ENCODE data around the gene RECK. TPM values are rescaled to one million over a fixed set of nuclear protein-coding genes. Genes with fewer than 3 reads are reported as not detected.

Gene RECK
- total and polyA plus RNA-seq, 3 donors from 2014 or later, result 10.1 to 17.6 (median 15.4) TPM

DNA sequence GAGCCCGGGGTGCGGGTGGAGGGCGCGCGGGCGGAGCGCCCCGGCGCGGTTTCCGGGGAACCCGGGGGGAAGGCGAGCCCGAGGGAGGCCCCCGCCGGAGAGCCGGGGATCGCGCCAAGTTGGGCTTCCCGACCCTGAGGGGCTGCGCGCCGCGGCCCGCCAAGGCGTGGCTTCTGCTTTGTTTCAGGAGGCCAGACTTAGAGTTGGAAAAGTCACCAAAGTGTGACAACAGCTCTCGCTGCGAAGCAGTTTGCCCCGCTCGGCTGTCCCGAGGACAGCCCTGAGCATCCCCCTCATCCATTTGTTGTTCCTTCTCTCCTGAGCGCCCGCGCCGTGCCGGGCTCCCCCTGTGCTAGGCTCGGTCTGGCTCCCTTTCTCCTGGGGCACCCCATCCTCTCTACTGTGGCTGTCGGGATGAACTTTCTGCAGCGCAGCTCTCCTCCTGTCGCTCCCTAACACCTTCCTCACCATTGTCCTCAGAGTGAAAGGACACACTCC is 100.2 kb downstream of the RECK start:
- no peaks in the 10 kb centered on the region for H3K27me3 ChIP-seq
- no peaks in the 10 kb centered on the region for H3K36me3 ChIP-seq (ENCODE audit: low read depth, missing control alignments)
- peak overlapping the region; percentile 73 to 84 for H3K4me3 ChIP-seq
- DNase-seq, result no peak
- peak overlapping the region; percentile 8 to 69 for H3K27ac ChIP-seq
- H3K9me3 ChIP-seq, result no peaks in the 10 kb centered on the region
- H3K4me1 ChIP-seq, result peaks cover 14% of the 10 kb centered on the region
- intact Hi-C loops (cut with DNase I; ENCODE audit: low total_unique reads), result no loop called here
- WGBS, 2 donors, result 0% methylated on average over 17 to 19 of the region's 40 CpGs
- TF ChIP-seq, protein P1, sequence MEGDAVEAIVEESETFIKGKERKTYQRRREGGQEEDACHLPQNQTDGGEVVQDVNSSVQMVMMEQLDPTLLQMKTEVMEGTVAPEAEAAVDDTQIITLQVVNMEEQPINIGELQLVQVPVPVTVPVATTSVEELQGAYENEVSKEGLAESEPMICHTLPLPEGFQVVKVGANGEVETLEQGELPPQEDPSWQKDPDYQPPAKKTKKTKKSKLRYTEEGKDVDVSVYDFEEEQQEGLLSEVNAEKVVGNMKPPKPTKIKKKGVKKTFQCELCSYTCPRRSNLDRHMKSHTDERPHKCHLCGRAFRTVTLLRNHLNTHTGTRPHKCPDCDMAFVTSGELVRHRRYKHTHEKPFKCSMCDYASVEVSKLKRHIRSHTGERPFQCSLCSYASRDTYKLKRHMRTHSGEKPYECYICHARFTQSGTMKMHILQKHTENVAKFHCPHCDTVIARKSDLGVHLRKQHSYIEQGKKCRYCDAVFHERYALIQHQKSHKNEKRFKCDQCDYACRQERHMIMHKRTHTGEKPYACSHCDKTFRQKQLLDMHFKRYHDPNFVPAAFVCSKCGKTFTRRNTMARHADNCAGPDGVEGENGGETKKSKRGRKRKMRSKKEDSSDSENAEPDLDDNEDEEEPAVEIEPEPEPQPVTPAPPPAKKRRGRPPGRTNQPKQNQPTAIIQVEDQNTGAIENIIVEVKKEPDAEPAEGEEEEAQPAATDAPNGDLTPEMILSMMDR (IDR thresholded peaks at IDR 0.05), result no peak
- TF ChIP-seq POLR2A (IDR thresholded peaks at IDR 0.05), result no peak

DNA sequence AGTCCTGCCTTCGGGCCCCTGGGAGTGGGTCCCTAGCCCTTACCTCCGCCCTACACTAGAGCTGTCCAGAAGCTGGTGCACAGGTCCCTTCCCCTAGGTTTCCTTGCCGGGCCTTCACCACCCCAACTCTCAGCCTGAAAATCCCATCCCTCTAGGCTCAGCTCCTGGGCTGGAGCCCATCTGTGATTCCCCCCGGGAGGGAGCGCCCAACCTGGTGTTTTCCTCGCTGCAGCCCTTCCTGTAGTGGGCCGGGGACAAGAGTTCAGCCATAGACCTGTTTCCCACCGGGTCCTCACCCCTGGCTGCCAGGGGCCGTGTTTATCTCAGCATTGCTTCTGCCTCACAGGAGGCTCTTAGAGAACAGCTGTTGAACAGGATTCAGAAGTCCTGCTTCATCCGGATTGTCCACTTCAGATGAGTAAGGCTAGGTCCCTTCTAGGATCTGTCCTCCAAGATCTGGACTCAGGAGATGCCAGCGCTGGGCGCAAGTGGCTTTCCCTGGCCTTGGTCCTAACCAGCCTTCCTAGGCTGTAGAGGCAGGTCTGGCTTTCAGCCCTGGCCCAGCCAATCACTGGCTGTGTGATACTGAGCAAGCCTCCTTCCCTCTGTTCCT is 100.8 kb downstream of the RECK start:
- H3K27me3 ChIP-seq, result no peaks in the 10 kb centered on the region
- peaks cover 17% of the 10 kb centered on the region for H3K4me1 ChIP-seq
- WGBS, 2 donors, result 17 to 23% methylated on average over 12 of the region's 12 CpGs
- peak overlapping the region in 1 of 2 donors; percentile 8 for H3K27ac ChIP-seq
- H3K9me3 ChIP-seq, result no peaks in the 10 kb centered on the region
- peak overlapping the region; percentile 73 to 84 for H3K4me3 ChIP-seq
- TF ChIP-seq POLR2A (IDR thresholded peaks at IDR 0.05), result no peak
- no peak for DNase-seq
- intact Hi-C loops (cut with DNase I; ENCODE audit: low total_unique reads), result no loop called here
- H3K36me3 ChIP-seq (ENCODE audit: low read depth, missing control alignments), result no peaks in the 10 kb centered on the region

DNA sequence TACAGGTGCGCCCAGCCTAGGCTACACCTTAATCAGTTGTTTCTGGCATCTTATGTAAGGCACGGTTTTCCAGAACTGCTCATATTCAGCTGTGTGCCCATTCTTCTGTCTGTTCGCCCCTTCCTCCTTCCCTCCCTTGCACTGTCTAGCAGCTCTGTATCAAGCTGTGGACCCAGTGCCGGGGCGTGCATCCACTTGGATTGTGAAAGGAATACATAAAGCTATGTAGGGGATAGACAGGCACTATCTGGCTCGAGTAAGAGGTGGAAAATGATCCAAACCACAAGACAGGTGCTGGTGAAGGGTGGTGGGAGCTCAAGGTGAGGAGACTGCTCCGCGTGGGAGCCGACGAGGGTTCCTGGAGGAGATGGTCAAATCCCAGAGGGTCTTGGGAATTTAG is 101.8 kb downstream of the RECK start:
- TF ChIP-seq, protein P1 (IDR thresholded peaks at IDR 0.05), result no peak
- no peak for TF ChIP-seq POLR2A (IDR thresholded peaks at IDR 0.05)
- Histone ChIP-seq H3K27me3 (no peaks in the 10 kb centered on the region), H3K36me3 (ENCODE audit: low read depth, missing control alignments) (no peaks in the 10 kb centered on the region), H3K4me1 (peaks cover 26% of the 10 kb centered on the region), H3K9me3 (no peaks in the 10 kb centered on the region), H3K27ac (no peak overlapping the region), H3K4me3 (no peak overlapping the region)
- no peak for DNase-seq
- intact Hi-C loops (cut with DNase I; ENCODE audit: low total_unique reads), result no loop called here
- WGBS, 2 donors, result 94 to 97% methylated on average over 10 of the region's 10 CpGs

DNA sequence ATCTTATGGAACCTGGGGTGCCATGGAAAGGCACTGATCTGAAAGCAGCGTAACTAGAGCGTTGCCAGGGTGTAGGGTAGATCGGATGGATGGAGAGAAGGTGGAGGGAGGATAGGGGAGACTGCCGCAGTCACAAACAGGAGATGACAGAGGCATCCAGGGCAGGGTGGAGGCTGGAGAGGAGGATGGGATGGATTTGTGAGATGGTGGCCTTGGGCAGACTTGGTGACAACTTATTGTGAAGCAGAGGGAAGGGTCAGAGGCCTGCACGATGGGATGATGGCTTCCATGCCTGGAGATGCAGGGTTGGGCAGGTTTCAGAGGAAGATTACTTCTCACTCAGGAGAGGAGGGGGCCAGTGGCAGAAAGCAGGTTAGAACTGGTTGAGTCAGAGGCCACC is 102.2 kb downstream of the RECK start:
- no peaks in the 10 kb centered on the region for H3K36me3 ChIP-seq (ENCODE audit: low read depth, missing control alignments)
- H3K27ac ChIP-seq, result no peak overlapping the region
- TF ChIP-seq, protein P1 (IDR thresholded peaks at IDR 0.05), result no peak
- TF ChIP-seq POLR2A (IDR thresholded peaks at IDR 0.05), result no peak
- WGBS, 2 donors, result 96% methylated on average over 5 of the region's 5 CpGs
- DNase-seq, result no peak
- no peaks in the 10 kb centered on the region for H3K27me3 ChIP-seq
- no peaks in the 10 kb centered on the region for H3K9me3 ChIP-seq
- peaks cover 26% of the 10 kb centered on the region for H3K4me1 ChIP-seq
- intact Hi-C loops (cut with DNase I; ENCODE audit: low total_unique reads), result no loop called here
- H3K4me3 ChIP-seq, result no peak overlapping the region

DNA sequence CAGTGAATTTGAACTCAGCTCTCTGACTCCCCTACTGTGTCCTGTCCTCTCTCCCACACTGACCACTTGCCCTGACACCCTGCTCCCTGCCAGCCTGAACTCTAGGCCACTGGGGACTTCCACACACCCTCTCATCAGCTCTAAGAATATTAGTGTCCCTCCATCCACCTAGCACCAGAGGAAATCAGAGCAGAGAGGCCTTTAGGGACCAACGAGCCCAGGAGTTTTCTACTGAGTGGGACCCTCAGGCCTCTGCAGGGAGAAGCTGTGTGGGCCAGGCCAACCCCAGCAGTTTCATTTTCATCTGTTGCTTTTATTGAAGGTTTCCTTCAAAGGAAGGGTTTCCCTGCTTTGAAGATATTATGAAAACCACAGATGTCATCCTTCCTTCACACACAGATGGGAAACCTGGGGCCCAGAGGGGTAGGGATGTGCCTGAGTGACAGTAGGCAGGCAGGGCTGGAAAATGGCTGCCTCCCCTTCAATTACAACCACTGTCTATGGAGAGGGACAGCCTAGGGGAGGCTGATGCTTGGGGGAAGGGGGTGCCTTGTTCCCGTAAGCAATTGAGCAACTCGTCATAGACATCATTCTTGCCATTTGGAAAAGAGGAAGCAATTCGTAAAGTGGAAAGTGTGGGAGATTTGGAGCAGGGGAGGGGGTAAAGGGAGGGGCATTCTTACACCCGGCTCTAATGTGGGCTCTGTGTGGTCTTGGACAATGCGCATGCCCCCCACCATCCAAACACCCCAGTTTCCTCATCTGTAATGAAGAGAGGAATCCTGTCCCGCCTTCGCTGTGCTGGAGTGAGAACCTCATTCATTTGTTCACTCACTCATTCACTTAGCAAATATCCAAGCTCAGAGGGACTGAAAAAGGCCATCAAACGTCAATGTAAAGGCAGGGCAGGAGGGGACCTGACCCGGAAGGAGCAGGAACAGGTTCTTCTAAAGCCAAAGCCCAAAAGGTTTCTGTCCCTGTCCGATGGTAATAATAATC is 103.7 kb downstream of the RECK start:
- H3K36me3 ChIP-seq (ENCODE audit: low read depth, missing control alignments), result no peaks in the 10 kb centered on the region
- 90 to 95% methylated on average over 11 of the region's 11 CpGs for WGBS, 2 donors
- H3K27me3 ChIP-seq, result no peaks in the 10 kb centered on the region
- TF ChIP-seq POLR2A (IDR thresholded peaks at IDR 0.05), result no peak
- TF ChIP-seq, protein P1 (IDR thresholded peaks at IDR 0.05), result no peak
- no peaks in the 10 kb centered on the region for H3K9me3 ChIP-seq
- no peak for DNase-seq
- H3K4me3 ChIP-seq, result no peak overlapping the region
- H3K27ac ChIP-seq, result no peak overlapping the region
- H3K4me1 ChIP-seq, result peaks cover 26% of the 10 kb centered on the region
- intact Hi-C loops (cut with DNase I; ENCODE audit: low total_unique reads), result no loop called here
